Measurements from ENCODE around the gene FCRL6.

GRCh38 chr1:159795534-159795933, 6.6 kb upstream of the FCRL6 start:
- no peak for TF ChIP-seq POLR2AphosphoS5 (IDR thresholded peaks at IDR 0.05)
- TF ChIP-seq CTCF (IDR thresholded peaks at IDR 0.05), result no peak
